Esophagus squamous epithelium (tissue), 5 donors: ENCODE results near the gene TRPT1. TPM values are rescaled to one million over a fixed set of nuclear protein-coding genes. Genes with fewer than 3 reads are reported as not detected.

Experiments
- DNase-seq: peaks from one replicate; lab custom pipeline; 2025; lab: John Stamatoyannopoulos, UW
- H3K27ac ChIP-seq, 4 donors: fragments of 200-600 bp; sonication (generic); one replicate each; pipeline ENCODE4 v1.5.1; 2016 to 2019; ENCODE audit warnings: mild to moderate bottlenecking in 1 of 4
- H3K27me3 ChIP-seq, 4 donors: fragments of 200-600 bp; sonication (generic); 1 replicate in 3 of 4; 2 replicates in 1 of 4; pipeline versions ENCODE4 v1.5.1 to v1.6.0; 2017 to 2021; ENCODE audit warnings: antibody characterized with exemption in 1 of 4
- H3K36me3 ChIP-seq, 3 donors: fragments of 200-600 bp; sonication (generic); one replicate each; pipeline ENCODE4 v1.5.1; 2016 to 2019
- H3K4me1 ChIP-seq, 3 donors: fragments of 200-600 bp; sonication (generic); one replicate each; pipeline ENCODE4 v1.5.1; 2017 to 2019
- H3K4me3 ChIP-seq, 4 donors: fragments of 200-600 bp; sonication (generic); 1 replicate in 3 of 4; 2 replicates in 1 of 4; pipeline ENCODE4 v1.5.1; 2016 to 2019; ENCODE audit warnings: mild to moderate bottlenecking in 2 of 4, moderate library complexity in 1 of 4
- H3K9me3 ChIP-seq, 3 donors: fragments of 200-600 bp; sonication (generic); one replicate each; pipeline ENCODE4 v1.5.1; 2016 to 2019
- CTCF ChIP-seq, 6 experiments: fragments of 450-650 bp in 4 of 6; fragments of 200-600 bp in 2 of 6; sonication (generic) in 2 of 6; IDR thresholded peaks; one replicate each; pipeline ENCODE4 v1.5.1; 2016 to 2019; ENCODE audit warnings: antibody characterized with exemption in 6 of 6, mild to moderate bottlenecking in 4 of 6, moderate library complexity in 4 of 6
- POLR2A ChIP-seq, 4 donors: fragments of 450-650 bp; IDR thresholded peaks; one replicate each; pipeline ENCODE4 v1.6.1; 2017; ENCODE audit warnings: antibody characterized with exemption in 4 of 4, mild to moderate bottlenecking in 4 of 4, moderate library complexity in 3 of 4
- WGBS, 2 donors: methylation state at CpG; one replicate each; pipeline ENCODE4 v1.1.5; 2018; 5-methylcytosine and 5-hydroxymethylcytosine counted together
- intact Hi-C: fragments of 100-400 bp; cut with DNase I; formaldehyde crosslinking; loops from one replicate; pipeline ENCODE4 v1.15.0; 2022
- total RNA-seq, 4 donors: library from RNA; depleted of rRNA; stranded (reverse); fragments of >200 nt; gene quantifications; one replicate each; pipeline ENCODE4 v1.1.0, GENCODE V29; 2016
- donor health status: DM: yes; HTN: yes; CAD: no.

TRPT1 gene
- total RNA-seq, 4 donors from 2014 or later, result 23.9 to 68.7 (median 45.8) TPM

GRCh38 chr11:64222651-64223000 is 3.4 kb downstream of the TRPT1 start:
- TF ChIP-seq POLR2A (IDR thresholded peaks at IDR 0.05) (no peak), CTCF (IDR thresholded peaks at IDR 0.05) (no peak)
- no peak for DNase-seq
- 81% methylated on average over 5 to 9 of the region's 9 CpGs for WGBS, 2 donors
- intact Hi-C loops, result no loop called here
- Histone ChIP-seq H3K9me3 (no peaks in the 10 kb centered on the region), H3K36me3 (peaks cover 0 to 39% (median 6%) of the 10 kb centered on the region in 3 donors), H3K4me3 (no peak overlapping the region), H3K27ac (no peak overlapping the region), H3K4me1 (peaks cover 18 to 51% (median 20%) of the 10 kb centered on the region in 3 donors), H3K27me3 (no peaks in the 10 kb centered on the region)

GRCh38 chr11:64220798-64221197 is 5.2 kb downstream of the TRPT1 start:
- Histone ChIP-seq H3K36me3 (peaks cover 0 to 39% (median 6%) of the 10 kb centered on the region in 3 donors), H3K27me3 (no peaks in the 10 kb centered on the region), H3K4me1 (peaks cover 9 to 36% (median 9%) of the 10 kb centered on the region in 3 donors), H3K4me3 (no peak overlapping the region), H3K27ac (no peak overlapping the region), H3K9me3 (no peaks in the 10 kb centered on the region)
- DNase-seq, result no peak
- no peak for TF ChIP-seq POLR2A (IDR thresholded peaks at IDR 0.05)
- TF ChIP-seq CTCF (IDR thresholded peaks at IDR 0.05), result no peak
- intact Hi-C loops, result no loop called here
- WGBS, 2 donors, result 92 to 100% methylated on average over 1 to 6 of the region's 14 CpGs

GRCh38 chr11:64220271-64220670 is 5.7 kb downstream of the TRPT1 start:
- Histone ChIP-seq H3K27ac (no peak overlapping the region), H3K27me3 (no peaks in the 10 kb centered on the region), H3K4me3 (no peak overlapping the region), H3K36me3 (peaks cover 0 to 39% (median 6%) of the 10 kb centered on the region in 3 donors), H3K4me1 (peaks cover 5 to 31% (median 6%) of the 10 kb centered on the region in 3 donors), H3K9me3 (no peaks in the 10 kb centered on the region)
- intact Hi-C loops, result no loop called here
- no peak for DNase-seq
- 89% methylated on average over 3 of the region's 17 CpGs; no CpG with 5 or more reads in 1 of the 2 donors for WGBS, 2 donors
- TF ChIP-seq CTCF (IDR thresholded peaks at IDR 0.05) (no peak), POLR2A (IDR thresholded peaks at IDR 0.05) (no peak)

- DNase-seq, result no peak
- intact Hi-C loops, result no loop called here
- peaks cover 0 to 25% (median under 1%) of the 10 kb centered on the region in 3 donors for H3K4me1 ChIP-seq
- WGBS, 2 donors, result 94% methylated on average over 3 of the region's 10 CpGs
- peaks cover 0 to 39% (median 6%) of the 10 kb centered on the region in 3 donors for H3K36me3 ChIP-seq
- no peak overlapping the region for H3K27ac ChIP-seq
- no peaks in the 10 kb centered on the region for H3K27me3 ChIP-seq
- no peaks in the 10 kb centered on the region for H3K9me3 ChIP-seq
- TF ChIP-seq CTCF (IDR thresholded peaks at IDR 0.05), result no peak
- no peak for TF ChIP-seq POLR2A (IDR thresholded peaks at IDR 0.05)
- no peak overlapping the region for H3K4me3 ChIP-seq
These were observed 6.2 kb downstream of the TRPT1 start for GRCh38 chr11:64219755-64220154.

- intact Hi-C loops, result no loop called here
- H3K27ac ChIP-seq, result no peak overlapping the region
- no peak for TF ChIP-seq CTCF (IDR thresholded peaks at IDR 0.05)
- TF ChIP-seq POLR2A (IDR thresholded peaks at IDR 0.05), result no peak
- H3K9me3 ChIP-seq, result no peaks in the 10 kb centered on the region
- no peak overlapping the region for H3K4me3 ChIP-seq
- H3K36me3 ChIP-seq, result peaks cover 0 to 39% (median 6%) of the 10 kb centered on the region in 3 donors
- WGBS, 2 donors, result 80% methylated on average over 2 of the region's 7 CpGs; no CpG with 5 or more reads in 1 of the 2 donors
- H3K4me1 ChIP-seq, result peaks cover 0 to 21% (median 0%) of the 10 kb centered on the region in 3 donors
- DNase-seq, result no peak
- H3K27me3 ChIP-seq, result no peaks in the 10 kb centered on the region
These were observed 6.7 kb downstream of the TRPT1 start for GRCh38 chr11:64219354-64219684.
